Stimulated activated CD8-positive, alpha-beta memory T cell treated with anti-CD3 and anti-CD28 coated beads, Interleukin-15, amount 100 ng/mL, for 1 hour (primary cell): ENCODE results near the gene CSNK2B.

Experiments used
- DNase-seq: peaks from one replicate; pipeline ENCODE4 v3.0.0-alpha.2; 2020; ENCODE audit warnings: low read depth

CSNK2B gene

GRCh38 chr6:31660381-31661261, 5.3 kb upstream of the CSNK2B start, which contains the start of gene C6orf47:
C6orf47 (minus strand) TSS chr6:31660778; CDS start chr6:31659947, 831 bp downstream.
- peak; percentile 56 for DNase-seq

GRCh38 chr6:31661262-31662123, 4.4 kb upstream of the CSNK2B start:
- no peak for DNase-seq

GRCh38 chr6:31662124-31662723, 3.7 kb upstream of the CSNK2B start:
- no peak for DNase-seq

GRCh38 chr6:31663126-31663960, 2.5 kb upstream of the CSNK2B start:
- no peak for DNase-seq

- no peak for DNase-seq
Observed at GRCh38 chr6:31663961-31664789, 1.7 kb upstream of the CSNK2B start.

GRCh38 chr6:31664790-31665500, 935 bp upstream of the CSNK2B start, which contains the start of gene GPANK1:
GPANK1 (minus strand) TSS chr6:31664997; CDS start chr6:31664478, 519 bp downstream.
- peak; percentile 80 for DNase-seq

GRCh38 chr6:31666337-31666965, 571 bp downstream of the CSNK2B start:
- DNase-seq = no peak

GRCh38 chr6:31669676-31670075, 3.8 kb downstream of the CSNK2B start, which contains the start of gene LY6G5B:
LY6G5B (plus strand) TSS chr6:31669976; CDS start chr6:31670951, 975 bp downstream.
- DNase-seq = no peak

GRCh38 chr6:31676322-31676903, 10.5 kb downstream of the CSNK2B start:
- DNase-seq = no peak

- DNase-seq = no peak
Observed at GRCh38 chr6:31676904-31677303, 11.0 kb downstream of the CSNK2B start.

- no peak for DNase-seq
Observed at GRCh38 chr6:31677955-31678354, 12.1 kb downstream of the CSNK2B start.

- DNase-seq = no peak
Observed at GRCh38 chr6:31680226-31681134, 14.6 kb downstream of the CSNK2B start, which contains the start of gene LY6G5C. LY6G5C (minus strand) TSS chr6:31681067; CDS start chr6:31680373, 694 bp downstream.

- no peak for DNase-seq
Observed at GRCh38 chr6:31681135-31681671, 15.3 kb downstream of the CSNK2B start.

GRCh38 chr6:31683591-31683990, 17.7 kb downstream of the CSNK2B start:
- no peak for DNase-seq

GRCh38 chr6:31686483-31686882, 20.6 kb downstream of the CSNK2B start:
- DNase-seq = no peak

GRCh38 chr6:31687321-31687720, 21.4 kb downstream of the CSNK2B start:
- DNase-seq = no peak
